ENCODE results near the gene KTN1.

- TF ChIP-seq CTCF (IDR thresholded peaks at IDR 0.05; ENCODE audit: borderline replicate concordance, extremely low read depth, low read length, poor library complexity, severe bottlenecking) (no peak), EZH2 (IDR thresholded peaks at IDR 0.05; ENCODE audit: borderline replicate concordance, low read depth, low read length, severe bottlenecking) (no peak)
Measured at GRCh38 chr14:55578511-55578910, 1.5 kb upstream of the KTN1 start.
